ENCODE measurements around the gene RASA3. TPM values are rescaled to one million over a fixed set of nuclear protein-coding genes. Genes with fewer than 3 reads are reported as not detected.

The RASA3 gene
- polyA plus RNA-seq, 1 donor from 2014 or later = 52.8 TPM

DNA sequence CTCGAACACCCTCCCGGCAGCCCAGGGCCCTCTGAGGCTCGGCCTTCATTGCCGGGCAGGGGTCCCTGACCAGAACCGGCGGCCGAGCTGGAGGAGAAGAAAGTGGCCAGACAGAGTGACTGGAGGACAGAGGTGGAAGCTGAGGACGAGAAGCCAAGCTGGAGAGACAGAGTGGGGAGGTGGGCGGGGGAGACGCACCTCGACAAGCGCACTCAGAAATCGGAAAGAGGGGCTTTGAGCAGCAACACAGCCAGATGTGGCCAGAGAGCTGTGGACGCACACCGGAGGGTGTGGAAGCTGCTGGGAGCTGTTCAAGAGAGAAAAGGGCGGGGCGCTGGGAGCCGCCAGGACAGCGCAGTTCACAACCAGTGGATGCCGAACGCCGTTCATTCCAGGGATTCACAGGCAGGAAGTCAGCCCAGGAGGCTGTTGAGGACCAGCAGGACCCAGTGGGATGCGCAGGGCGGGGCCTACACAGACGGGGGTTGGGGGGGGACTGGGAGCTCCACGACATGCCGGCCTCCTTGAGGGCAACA, 130.3 kb downstream of the RASA3 start:
- no peaks in the 10 kb centered on the region for H3K4me1 Mint-ChIP-seq
- no peak overlapping the region for H3K27ac Mint-ChIP-seq
- H3K36me3 Mint-ChIP-seq = peaks cover 2% of the 10 kb centered on the region
- no peaks in the 10 kb centered on the region for H3K9me3 Mint-ChIP-seq
- no peak overlapping the region for H3K4me3 Mint-ChIP-seq
- H3K27me3 Mint-ChIP-seq = no peaks in the 10 kb centered on the region

DNA sequence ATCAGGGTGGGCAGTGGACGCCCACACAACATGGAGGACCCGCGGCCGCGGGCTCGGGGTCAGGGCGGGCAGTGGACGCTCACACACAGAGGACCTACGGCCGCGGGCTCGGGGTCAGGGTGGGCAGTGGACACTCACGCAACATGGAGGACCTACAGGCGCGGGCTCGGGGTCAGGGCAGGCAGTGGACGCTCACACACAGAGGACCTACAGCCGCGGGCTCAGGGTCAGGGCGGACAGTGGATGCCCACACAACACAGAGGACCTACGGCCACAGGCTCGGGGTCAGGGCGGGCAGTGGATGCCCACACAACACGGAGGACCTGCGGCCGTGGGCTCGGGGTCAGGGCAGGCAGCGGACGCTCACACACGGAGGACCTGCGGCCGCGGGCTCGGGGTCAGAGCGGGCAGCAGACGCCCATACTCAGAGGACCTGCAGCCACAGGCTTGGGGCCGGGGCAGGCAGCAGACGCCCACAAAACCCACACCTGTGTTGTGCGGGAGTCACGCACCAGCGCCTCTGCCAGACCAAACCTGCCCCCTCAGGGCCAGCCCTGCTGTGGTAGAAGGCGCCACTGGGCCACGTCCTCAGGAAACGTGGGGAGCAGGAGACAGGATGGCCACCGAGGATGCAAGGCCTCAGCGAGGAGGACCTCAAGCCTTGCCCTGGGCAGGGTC, 131.0 kb downstream of the RASA3 start:
- Mint-ChIP-seq H3K4me3 (no peak overlapping the region), H3K27me3 (no peaks in the 10 kb centered on the region), H3K27ac (no peak overlapping the region), H3K9me3 (no peaks in the 10 kb centered on the region), H3K4me1 (no peaks in the 10 kb centered on the region), H3K36me3 (peaks cover 2% of the 10 kb centered on the region)

DNA sequence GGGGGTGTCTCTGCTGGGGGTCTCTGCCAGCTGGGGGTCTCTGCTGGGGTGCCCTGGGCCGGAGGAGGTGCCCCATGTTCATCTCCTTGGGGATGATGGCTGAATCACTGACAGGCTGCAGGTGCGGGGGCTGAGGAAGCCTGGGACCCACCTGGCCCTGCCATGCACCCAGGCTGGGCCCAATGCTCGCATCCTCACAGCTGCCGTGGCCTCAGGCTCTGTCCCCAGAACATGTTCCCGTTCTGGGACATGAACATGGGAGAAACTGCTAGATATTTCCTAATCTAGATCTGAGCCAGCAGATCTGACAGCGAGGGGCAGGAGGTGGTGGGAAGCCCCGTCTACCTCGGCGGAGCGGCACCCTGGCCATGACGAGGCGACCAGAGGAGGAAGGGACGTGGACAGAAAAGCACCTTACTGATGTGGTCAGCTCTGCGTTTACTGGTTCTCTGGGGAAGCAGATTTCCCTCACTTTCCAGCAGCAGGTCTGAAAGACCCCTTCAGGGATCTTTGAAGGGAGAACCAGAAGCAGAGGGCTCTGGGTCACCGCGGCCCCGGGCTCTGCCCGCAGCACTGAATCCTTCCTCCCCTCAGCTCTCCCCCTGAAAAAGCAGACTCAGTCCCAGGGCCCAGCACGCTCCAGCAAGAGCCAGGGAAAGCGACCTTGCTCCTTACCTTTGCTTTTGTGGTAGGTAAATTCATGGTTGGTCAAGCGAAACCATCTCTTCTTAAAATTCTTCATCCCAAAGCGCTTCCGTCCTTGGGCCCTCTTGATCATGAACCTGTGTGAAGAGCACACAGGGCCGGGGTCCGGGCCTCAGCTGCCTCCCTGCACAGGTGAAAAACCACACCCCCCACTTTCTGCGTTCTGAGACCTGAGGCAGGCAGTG, 132.0 kb downstream of the RASA3 start:
- H3K36me3 Mint-ChIP-seq = peaks cover 2% of the 10 kb centered on the region

DNA sequence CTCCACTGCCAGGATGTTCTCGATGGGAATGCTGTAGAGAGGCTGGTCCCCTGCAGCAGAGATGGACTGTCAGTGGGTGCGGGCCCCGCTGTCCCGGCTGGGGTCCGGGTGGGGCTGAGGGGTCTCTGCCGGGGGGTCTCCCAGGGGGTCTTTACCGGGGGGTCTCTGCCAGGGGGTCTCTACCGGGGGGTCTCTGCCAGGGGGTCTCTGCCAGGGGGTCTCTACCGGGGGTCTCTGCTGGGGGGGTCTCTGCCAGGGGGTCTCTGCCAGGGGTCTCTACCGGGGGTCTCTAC, 132.9 kb downstream of the RASA3 start:
- Mint-ChIP-seq H3K27ac (peak overlapping the region in 1 of 3 donors; percentile 74), H3K36me3 (peaks cover 2% of the 10 kb centered on the region)

More for the DNA sequence above, 132.0 kb downstream of the RASA3 start:
- Mint-ChIP-seq H3K27me3 (no peaks in the 10 kb centered on the region), H3K4me1 (no peaks in the 10 kb centered on the region), H3K27ac (peak overlapping the region in 1 of 3 donors; percentile 35), H3K9me3 (no peaks in the 10 kb centered on the region), H3K4me3 (no peak overlapping the region)

DNA sequence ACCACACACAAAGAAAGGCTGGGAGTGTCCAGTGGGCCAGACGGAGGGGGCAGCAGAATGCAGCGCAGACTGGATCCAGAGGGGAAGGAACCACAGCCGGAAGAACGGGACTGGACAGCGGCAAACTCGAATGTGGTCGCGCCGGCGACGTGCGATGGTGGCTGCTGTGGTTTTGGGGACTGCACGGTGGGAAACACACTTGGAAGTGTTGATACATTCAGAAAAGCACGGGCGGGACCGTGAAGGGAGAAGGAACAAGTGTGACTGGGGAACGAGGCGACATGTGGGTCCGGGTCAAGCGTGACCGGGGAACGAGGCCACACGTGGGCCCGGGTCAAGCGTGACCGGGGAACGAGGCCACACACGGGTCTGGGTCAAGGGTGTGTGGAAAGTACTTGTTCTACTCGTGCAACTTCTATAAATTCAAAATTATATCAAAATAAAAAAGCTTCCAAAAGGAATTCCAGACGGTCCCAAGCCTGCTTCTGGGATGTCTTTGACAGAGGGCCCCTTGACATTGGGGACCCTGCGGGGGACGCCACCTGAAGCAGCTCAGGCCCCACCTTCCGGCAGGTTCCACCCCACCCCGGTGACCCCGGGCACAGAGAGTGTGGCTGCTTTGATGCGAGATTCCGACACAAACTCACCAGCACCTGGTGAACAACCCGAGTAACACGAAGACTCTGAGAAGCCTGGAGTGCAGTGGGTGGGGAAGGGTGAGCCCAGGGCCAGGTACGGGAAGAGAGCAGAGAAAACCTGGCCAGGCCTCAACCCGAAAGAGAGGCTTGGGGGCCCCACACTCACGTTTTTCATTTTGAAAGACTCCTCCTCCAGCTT, 133.4 kb downstream of the RASA3 start:
- peaks cover under 1% of the 10 kb centered on the region for H3K36me3 Mint-ChIP-seq

More for the DNA sequence above, 132.9 kb downstream of the RASA3 start:
- Mint-ChIP-seq H3K4me1 (no peaks in the 10 kb centered on the region), H3K27me3 (no peaks in the 10 kb centered on the region), H3K4me3 (no peak overlapping the region), H3K9me3 (no peaks in the 10 kb centered on the region)

DNA sequence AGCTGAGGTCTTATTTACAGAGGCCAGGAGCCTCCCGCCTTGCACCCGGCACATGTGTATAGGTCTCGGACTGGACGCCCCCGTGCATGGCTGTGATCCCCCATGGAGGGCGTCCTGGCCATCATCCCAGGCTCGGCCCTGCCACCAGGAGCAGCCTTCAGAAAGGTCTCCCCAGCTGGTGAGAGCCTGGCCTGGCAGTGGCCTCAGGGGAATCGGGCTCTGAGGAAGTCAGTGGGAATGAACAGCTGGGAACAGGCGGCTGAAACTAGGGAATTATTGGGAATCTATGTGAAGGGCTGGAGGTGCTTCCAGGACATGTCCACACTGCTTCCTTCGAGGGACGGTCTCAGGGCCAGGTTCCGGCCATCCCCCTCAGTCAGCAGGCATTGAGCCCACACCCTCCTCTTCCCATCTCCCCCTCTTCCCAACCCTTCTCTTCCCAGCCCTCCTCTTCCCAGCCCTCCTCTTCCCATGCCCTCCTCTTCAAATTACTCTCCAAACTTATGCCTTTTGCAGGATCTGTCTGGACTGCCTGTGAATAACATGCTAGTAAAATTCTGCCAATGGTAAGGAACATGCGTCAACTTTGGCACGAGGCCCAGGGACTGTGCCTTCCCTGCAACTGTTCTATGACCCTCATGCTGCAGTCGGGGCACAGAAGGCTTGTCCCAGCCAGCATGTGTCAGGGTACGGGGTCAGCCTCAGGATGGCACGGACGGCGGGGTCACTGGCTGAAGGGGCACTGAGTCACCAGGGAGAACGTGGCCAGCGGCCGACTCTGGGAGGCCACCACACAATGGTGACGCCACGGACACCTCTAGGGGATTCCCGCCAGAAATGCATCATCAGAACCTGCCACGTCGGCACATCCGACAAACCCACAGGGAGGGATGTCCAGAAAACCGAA, 134.3 kb downstream of the RASA3 start:
- no peaks in the 10 kb centered on the region for H3K36me3 Mint-ChIP-seq
- H3K9me3 Mint-ChIP-seq = no peaks in the 10 kb centered on the region
- H3K4me1 Mint-ChIP-seq = no peaks in the 10 kb centered on the region
- peak overlapping the region in 1 of 3 donors; percentile 80 for H3K27ac Mint-ChIP-seq
- no peak overlapping the region for H3K4me3 Mint-ChIP-seq
- H3K27me3 Mint-ChIP-seq = no peaks in the 10 kb centered on the region

More for the DNA sequence above, 133.4 kb downstream of the RASA3 start:
- Mint-ChIP-seq H3K4me3 (no peak overlapping the region), H3K4me1 (no peaks in the 10 kb centered on the region), H3K27ac (peak overlapping the region in 2 of 3 donors; percentile 76 to 80), H3K9me3 (no peaks in the 10 kb centered on the region), H3K27me3 (no peaks in the 10 kb centered on the region)

DNA sequence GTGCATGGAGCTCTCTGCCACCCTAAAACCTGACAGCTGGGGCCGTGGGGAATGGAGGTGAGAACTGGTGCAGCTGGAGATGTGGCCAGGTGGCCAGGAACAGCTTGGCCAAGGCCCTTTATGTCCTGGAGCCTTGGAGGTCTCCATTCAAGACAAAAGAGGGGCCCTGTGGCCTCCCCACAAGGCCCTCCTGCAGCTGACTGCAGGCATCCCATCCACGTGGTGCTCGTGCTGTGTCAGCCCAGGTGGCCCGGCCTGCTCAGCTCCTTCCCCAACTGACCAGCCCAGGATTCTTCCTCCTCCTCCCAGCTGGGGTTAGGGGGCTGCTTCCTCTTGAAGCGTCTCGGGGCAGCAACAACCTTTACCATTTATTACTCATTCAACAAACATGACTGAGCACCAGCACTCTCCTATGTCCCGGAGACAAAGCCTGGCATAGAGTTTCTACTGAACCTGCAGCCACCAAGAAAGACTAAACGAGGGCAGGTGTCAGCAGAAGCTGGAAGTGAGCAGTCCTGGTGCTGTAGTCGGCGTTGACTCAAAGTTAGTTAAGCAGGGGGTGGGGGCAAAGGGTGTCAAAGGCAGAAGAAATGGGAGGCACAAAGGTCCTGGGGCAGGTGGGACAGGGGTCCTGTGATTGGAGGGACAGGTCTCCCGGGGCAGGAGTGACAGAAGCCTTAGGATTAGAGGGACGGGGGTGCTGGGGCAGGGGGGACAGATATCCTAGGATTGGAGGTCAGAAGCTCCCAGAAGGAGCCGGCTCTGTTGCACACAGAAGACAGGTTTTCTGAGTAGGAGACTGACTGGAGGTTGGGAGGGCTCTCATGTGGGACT, 135.3 kb downstream of the RASA3 start:
- Mint-ChIP-seq H3K9me3 (no peaks in the 10 kb centered on the region), H3K27me3 (no peaks in the 10 kb centered on the region), H3K36me3 (peaks cover 3% of the 10 kb centered on the region), H3K27ac (peak overlapping the region in 1 of 3 donors; percentile 80), H3K4me3 (no peak overlapping the region), H3K4me1 (no peaks in the 10 kb centered on the region)

DNA sequence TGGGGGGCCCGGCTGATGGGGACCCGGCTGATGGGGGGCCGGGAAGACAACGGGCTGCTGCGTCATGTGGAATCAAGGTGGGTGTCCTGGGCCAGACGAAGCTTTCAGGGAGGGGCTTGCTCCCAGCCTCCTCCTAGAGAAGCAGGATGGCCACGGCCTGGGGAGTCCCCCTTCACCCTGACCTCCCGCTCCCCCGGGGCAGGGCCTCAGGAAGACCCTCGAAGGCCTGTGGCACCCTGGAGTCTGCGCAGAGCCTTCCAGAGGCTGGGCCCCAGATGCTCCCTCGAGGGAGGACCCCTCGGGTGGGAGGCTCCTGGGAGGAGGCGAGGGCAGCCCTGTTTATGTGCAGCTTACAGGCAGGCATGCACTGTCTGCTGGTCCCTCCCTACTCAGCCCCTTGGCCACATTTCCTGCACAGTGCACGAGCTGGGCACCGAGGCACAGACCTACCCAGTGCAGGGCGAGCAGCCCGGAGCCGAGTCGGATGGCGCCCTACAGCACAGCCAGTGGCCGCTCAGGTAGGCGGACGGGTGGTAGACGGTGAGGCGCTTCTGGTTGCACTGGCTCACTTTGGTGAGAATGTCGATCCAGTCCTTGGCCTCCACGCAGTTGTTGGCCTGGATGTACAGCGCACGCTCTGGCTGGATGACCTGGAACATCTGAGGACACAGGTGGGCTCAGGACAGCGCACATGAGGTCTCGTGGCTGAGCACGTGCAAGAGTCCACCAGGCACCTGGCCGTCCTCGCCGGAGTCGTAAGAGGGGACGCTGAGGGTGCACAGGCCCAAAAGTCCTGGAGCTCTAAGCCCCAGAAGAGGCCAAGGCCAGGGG, 136.1 kb downstream of the RASA3 start:
- Mint-ChIP-seq H3K9me3 (no peaks in the 10 kb centered on the region), H3K27ac (no peak overlapping the region), H3K27me3 (no peaks in the 10 kb centered on the region), H3K4me3 (no peak overlapping the region), H3K36me3 (peaks cover 3% of the 10 kb centered on the region), H3K4me1 (peaks cover 0 to 3% (median 0%) of the 10 kb centered on the region in 3 donors)

DNA sequence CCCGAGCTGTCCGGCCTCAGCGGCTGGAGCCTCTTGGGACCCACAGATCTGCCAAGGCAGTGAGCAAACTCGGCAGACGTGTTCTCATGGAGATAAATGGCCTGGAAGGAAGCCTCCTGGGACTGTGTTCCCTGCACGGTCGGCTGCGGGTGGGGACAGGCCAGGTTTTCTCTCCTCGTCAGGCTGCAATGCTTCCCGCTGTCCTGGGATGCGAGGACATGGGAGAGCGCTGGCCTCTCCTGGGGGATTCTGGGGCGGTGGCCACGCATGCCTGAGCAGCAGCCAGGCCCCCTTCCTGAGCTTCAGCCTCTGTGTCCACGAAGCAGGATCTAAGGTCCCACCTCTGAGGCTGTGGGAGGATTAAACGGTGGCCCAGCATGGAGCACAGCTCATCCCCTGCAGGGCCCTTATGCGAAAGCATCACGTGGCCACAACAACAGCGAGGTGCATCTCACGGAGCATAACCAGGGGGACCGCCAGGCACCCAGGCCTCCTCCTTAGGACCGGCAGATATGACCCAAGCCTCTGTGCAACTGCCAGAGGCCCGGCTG, 137.3 kb downstream of the RASA3 start:
- peaks cover 8% of the 10 kb centered on the region for H3K36me3 Mint-ChIP-seq
- no peaks in the 10 kb centered on the region for H3K27me3 Mint-ChIP-seq
- H3K4me1 Mint-ChIP-seq = peaks cover under 1 to 9% (median 6%) of the 10 kb centered on the region in 3 donors
- H3K4me3 Mint-ChIP-seq = no peak overlapping the region
- H3K27ac Mint-ChIP-seq = no peak overlapping the region
- no peaks in the 10 kb centered on the region for H3K9me3 Mint-ChIP-seq

DNA sequence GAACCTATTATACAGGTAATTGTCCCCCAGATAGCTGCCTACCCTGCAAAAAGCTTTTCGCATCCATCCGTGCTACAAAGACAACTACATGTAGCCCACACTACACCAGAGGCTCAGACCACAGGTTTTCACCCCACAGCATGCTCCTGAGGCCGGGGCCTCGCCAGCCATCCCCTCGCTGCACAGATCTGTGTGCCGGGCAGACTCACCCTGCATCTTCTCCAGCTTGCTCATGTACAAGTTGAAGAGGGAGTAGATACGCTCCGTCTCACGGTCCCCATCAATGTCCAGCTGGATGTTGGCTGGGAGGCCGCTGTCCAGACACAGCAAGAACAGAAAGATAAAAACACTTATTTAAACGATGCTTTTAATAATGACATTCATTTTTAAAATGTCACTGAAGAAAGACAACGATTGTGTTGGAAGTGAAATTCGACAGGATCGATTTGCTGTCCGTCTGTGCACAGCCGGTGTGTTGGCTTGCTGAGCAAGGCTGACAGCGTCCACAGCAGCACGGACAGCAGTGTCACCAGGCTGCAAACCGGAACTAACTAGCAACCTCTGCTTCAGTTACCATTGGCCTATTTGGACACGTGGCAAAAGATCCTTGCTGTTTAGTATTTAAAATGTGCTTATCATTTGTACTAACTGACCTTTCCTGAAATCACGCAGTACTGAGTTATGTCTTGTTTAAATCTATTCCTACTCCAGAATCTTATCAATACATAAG, 140.0 kb downstream of the RASA3 start:
- H3K4me3 Mint-ChIP-seq = no peak overlapping the region
- peaks cover 15% of the 10 kb centered on the region for H3K36me3 Mint-ChIP-seq
- H3K4me1 Mint-ChIP-seq = peaks cover 6 to 15% (median 10%) of the 10 kb centered on the region in 3 donors
- no peaks in the 10 kb centered on the region for H3K27me3 Mint-ChIP-seq
- peak overlapping the region in 2 of 3 donors; percentile 11 to 39 for H3K27ac Mint-ChIP-seq
- H3K9me3 Mint-ChIP-seq = peaks cover 0 to 4% (median 0%) of the 10 kb centered on the region in 3 donors

DNA sequence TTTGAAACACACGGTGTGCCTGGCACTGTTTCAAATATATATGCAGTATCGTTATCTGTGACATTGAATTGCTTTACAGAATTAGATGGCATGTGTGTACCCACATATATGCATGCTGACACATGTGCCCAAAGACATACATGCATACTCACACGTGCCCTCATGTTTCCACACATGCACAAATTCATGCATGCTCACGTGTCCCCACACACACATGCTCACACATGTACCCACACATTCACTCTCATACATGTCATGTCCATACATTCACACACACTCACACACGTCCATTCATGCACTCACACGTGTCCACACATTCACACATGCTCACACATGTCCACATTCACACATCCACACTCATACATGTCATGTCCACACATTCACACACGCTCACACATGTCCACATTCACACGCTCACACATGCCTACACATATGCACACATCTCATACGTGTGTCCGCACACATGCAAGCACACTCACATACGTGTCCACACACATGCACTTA, 140.7 kb downstream of the RASA3 start:
- no peaks in the 10 kb centered on the region for H3K27me3 Mint-ChIP-seq
- H3K27ac Mint-ChIP-seq = peak overlapping the region in 1 of 3 donors; percentile 11
- H3K9me3 Mint-ChIP-seq = peaks cover 0 to 4% (median 0%) of the 10 kb centered on the region in 3 donors
- H3K4me1 Mint-ChIP-seq = peaks cover 6 to 15% (median 10%) of the 10 kb centered on the region in 3 donors
- peaks cover 15% of the 10 kb centered on the region for H3K36me3 Mint-ChIP-seq
- H3K4me3 Mint-ChIP-seq = peak overlapping the region in 2 of 4 donors; percentile 1 to 10
